OCI-LY3 (cell line): ENCODE results near the gene PTPRD.

Experiments
- H2AFZ ChIP-seq: fragments of 200-600, 300-600 bp; shearing (Covaris generic); 2 replicates; pipeline ENCODE4 v1.6.0; 2014; ENCODE audit warnings: antibody characterized with exemption, low read depth, low read length
- H3K27ac ChIP-seq: fragments of 200-600, 300-600 bp; sonication (generic); 2 replicates; pipeline ENCODE4 v1.5.1; 2014; ENCODE audit warnings: mild to moderate bottlenecking, low read length, moderate library complexity, mixed read lengths
- H3K27me3 ChIP-seq: fragments of 200-600, 300-600 bp; sonication (generic); 2 replicates; pipeline ENCODE4 v1.6.1; 2014; ENCODE audit warnings: low read depth, low read length, mixed read lengths
- H3K36me3 ChIP-seq: fragments of 200-600, 300-600 bp; sonication (generic); replicated peaks from 2 replicates; pipeline ENCODE3; 2014; ENCODE audit warnings: low read depth, low read length, mixed read lengths
- H3K4me1 ChIP-seq: fragments of 300-600, 200-600 bp; sonication (generic); 2 replicates; pipeline ENCODE4 v1.6.1; 2014; ENCODE audit warnings: low read length, mixed read lengths
- H3K4me2 ChIP-seq: fragments of 200-600, 300-600 bp; sonication (generic); 2 replicates; pipeline ENCODE4 v1.6.1; 2014; ENCODE audit warnings: low read length, mixed read lengths
- H3K4me3 ChIP-seq: fragments of 300-600, 200-600 bp; sonication (generic); 2 replicates; pipeline ENCODE4 v1.5.1; 2014; ENCODE audit warnings: antibody characterized with exemption, mild to moderate bottlenecking, low read length, moderate library complexity
- H3K79me2 ChIP-seq: fragments of 300-600, 200-600 bp; shearing (Covaris generic); 2 replicates; pipeline ENCODE4 v1.6.1; 2014; ENCODE audit warnings: mild to moderate bottlenecking, low read length, mixed read lengths
- H3K9ac ChIP-seq: fragments of 300-600, 200-600 bp; shearing (Covaris generic); 2 replicates; pipeline ENCODE4 v1.6.0; 2014; ENCODE audit warnings: mild to moderate bottlenecking, low read length, moderate library complexity
- H3K9me3 ChIP-seq: fragments of 200-600, 300-600 bp; shearing (Covaris generic); 2 replicates; pipeline ENCODE4 v1.6.1; 2014; ENCODE audit warnings: low read length, mixed read lengths; ENCODE audit not compliant: insufficient read depth
- H4K20me1 ChIP-seq: fragments of 200-600, 300-600 bp; sonication (generic); 2 replicates; pipeline ENCODE4 v1.6.1; 2016; ENCODE audit warnings: low read length, mixed read lengths; ENCODE audit not compliant: insufficient read depth
- CTCF ChIP-seq: fragments of 200-600, 300-600 bp; sonication (generic); IDR thresholded peaks from 2 replicates; pipeline ENCODE4 v1.5.1; 2014; ENCODE audit warnings: antibody characterized with exemption, low read length, low read depth
- EZH2phosphoT487 ChIP-seq: fragments of 200-600 bp; shearing (Covaris generic); IDR thresholded peaks from 2 replicates; pipeline ENCODE4 v1.6.1; 2018; ENCODE audit warnings: antibody characterized with exemption, mixed run types, low read depth

The PTPRD gene

DNA sequence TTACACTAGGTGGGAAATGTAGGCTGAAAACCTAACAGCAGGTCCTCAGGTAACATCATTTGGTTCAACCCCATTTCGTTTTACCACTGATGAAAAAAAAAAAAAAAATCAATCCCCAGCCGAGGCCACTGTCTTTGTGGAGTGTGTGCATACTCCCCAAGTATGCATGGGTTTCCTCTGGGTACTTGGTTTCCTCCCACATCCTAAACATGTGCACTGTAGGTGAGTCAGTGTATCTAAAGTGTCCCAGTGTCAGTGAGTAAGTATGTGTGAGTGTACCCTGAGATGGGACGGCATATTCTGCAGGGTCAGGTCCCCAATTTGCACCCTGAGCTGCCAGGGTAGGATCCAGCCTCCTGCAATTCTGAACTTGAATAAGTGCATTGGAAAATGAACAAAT is 1846.7 kb downstream of the PTPRD start:
- H4K20me1 ChIP-seq, result no peaks in the 10 kb centered on the region
- TF ChIP-seq CTCF (no peak), EZH2phosphoT487 (no peak)
- H2AFZ ChIP-seq, result no peak overlapping the region
- H3K27me3 ChIP-seq, result no peaks in the 10 kb centered on the region
- no peak overlapping the region for H3K4me3 ChIP-seq
- no peak overlapping the region for H3K4me2 ChIP-seq
- H3K9ac ChIP-seq, result no peak overlapping the region
- H3K79me2 ChIP-seq, result no peaks in the 10 kb centered on the region
- no peak overlapping the region for H3K27ac ChIP-seq
- no peaks in the 10 kb centered on the region for H3K9me3 ChIP-seq
- no peaks in the 10 kb centered on the region for H3K4me1 ChIP-seq
- H3K36me3 ChIP-seq, result no peaks in the 10 kb centered on the region

- Histone ChIP-seq H3K36me3 (no peaks in the 10 kb centered on the region), H4K20me1 (no peaks in the 10 kb centered on the region), H3K9me3 (no peaks in the 10 kb centered on the region), H3K27ac (no peak overlapping the region), H3K4me3 (no peak overlapping the region), H3K9ac (no peak overlapping the region), H3K4me1 (no peaks in the 10 kb centered on the region), H3K79me2 (no peaks in the 10 kb centered on the region), H3K27me3 (no peaks in the 10 kb centered on the region), H3K4me2 (no peak overlapping the region), H2AFZ (no peak overlapping the region)
- no peak for TF ChIP-seq EZH2phosphoT487
- no peak for TF ChIP-seq CTCF
These were observed 1848.8 kb downstream of the PTPRD start for GRCh38 chr9:8764051-8764450.

- no peak overlapping the region for H2AFZ ChIP-seq
- TF ChIP-seq EZH2phosphoT487, result no peak
- no peak for TF ChIP-seq CTCF
- H3K4me3 ChIP-seq, result no peak overlapping the region
- H3K9ac ChIP-seq, result no peak overlapping the region
- H4K20me1 ChIP-seq, result no peaks in the 10 kb centered on the region
- no peaks in the 10 kb centered on the region for H3K27me3 ChIP-seq
- H3K4me2 ChIP-seq, result no peak overlapping the region
- no peaks in the 10 kb centered on the region for H3K79me2 ChIP-seq
- no peaks in the 10 kb centered on the region for H3K36me3 ChIP-seq
- no peaks in the 10 kb centered on the region for H3K4me1 ChIP-seq
- no peak overlapping the region for H3K27ac ChIP-seq
- no peaks in the 10 kb centered on the region for H3K9me3 ChIP-seq
These were observed 1850.2 kb downstream of the PTPRD start for GRCh38 chr9:8762479-8763085.

GRCh38 chr9:8760000-8760767 is 1852.6 kb downstream of the PTPRD start:
- Histone ChIP-seq H3K9me3 (no peaks in the 10 kb centered on the region), H3K4me1 (no peaks in the 10 kb centered on the region), H4K20me1 (no peaks in the 10 kb centered on the region), H3K9ac (no peak overlapping the region), H3K4me2 (no peak overlapping the region), H2AFZ (no peak overlapping the region), H3K79me2 (no peaks in the 10 kb centered on the region), H3K4me3 (no peak overlapping the region), H3K27me3 (no peaks in the 10 kb centered on the region), H3K36me3 (no peaks in the 10 kb centered on the region), H3K27ac (no peak overlapping the region)
- TF ChIP-seq EZH2phosphoT487 (no peak), CTCF (no peak)
